CD4-positive, alpha-beta T cell treated with Interleukin-10 for 1 hour (primary cell): ENCODE measurements around the gene ZNF552.
"Not testable (repeated sequence)": the region's sequence is repeated elsewhere in the genome, so short reads cannot be mapped to it uniquely, and the experiment has no call there.

Experiments used
- DNase-seq: peaks from one replicate; pipeline ENCODE4 v3.0.0-alpha.2; 2020

Gene ZNF552

DNA sequence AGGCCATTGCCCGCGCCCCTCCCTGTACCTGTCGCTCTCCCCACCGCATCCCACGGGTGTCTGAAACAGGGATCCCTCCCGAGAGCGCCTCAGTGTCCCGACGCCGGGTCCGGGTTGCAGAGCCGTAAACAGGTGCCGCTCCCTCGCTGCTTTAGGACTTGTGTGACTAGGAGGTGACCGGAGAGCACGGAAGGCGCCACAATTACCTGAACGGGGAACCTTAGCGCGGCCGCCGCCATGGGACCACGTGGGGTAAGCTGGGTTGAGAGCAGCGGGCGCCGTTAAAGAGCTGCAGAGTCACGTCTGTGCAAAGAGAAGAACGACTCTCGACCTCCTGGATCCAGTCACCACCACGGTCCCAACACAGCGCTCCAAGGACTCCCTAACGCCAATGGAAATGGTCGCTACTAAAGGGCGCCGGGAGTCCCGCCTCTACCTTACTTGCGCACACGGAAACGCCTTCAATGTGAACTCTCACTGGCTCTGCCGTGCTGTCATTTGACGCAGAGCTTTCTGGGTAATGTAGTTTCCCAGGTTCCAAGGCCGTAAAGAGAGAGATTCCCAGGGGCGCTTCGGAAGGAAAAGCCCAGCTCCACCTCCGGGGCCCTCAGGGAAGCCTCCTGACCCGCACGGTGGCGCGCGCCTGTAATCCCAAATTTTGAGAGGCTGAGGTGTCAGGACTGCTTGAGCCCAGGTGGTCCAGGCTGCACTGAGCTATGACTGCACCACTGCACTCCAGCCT lies at the start of gene ZNF552:
ZNF552 (minus strand) TSS at position 409 of the 742 bp plus-strand sequence; CDS start at position 239, 170 bp downstream.
- peak; percentile 86 for DNase-seq

DNA sequence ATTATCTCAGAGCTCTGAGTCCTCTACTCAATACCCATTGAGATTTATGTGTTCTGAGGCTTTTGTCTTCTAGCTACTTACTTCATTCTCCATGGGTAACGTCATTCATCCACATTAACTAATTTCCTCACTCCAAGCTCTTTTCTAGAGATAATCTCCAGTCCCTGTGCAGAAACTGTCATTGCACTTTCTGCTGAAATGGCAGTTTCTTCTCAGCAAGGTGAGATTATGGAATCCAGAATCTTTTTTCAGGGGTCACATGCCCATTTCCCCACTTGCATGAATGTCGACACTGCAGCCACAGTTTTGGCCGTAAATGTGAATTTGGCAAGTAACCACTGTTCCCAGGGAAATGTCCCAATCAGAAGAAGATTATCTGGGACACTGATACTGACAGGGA lies 47.6 kb upstream of the ZNF552 start:
- DNase-seq, result not testable (repeated sequence)

DNA sequence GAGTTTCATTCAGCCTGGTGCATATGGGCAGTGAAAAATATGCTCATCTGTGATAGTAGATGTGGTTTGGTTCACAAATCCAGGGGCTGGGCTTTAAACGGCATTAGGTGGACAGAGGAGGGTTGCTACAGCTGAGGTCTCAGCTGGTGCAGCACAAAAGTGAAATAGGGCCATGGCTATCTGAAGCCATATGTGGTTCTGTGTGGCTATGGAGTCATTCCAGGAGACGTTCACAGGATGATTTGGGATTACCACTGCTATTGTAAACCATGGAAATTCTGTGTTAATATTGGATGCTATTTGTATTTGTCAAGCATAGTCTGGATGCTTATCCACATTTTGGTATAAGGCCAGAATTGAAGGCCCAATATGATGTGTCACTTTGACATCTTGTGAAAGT lies 39.4 kb upstream of the ZNF552 start:
- DNase-seq, result not testable (repeated sequence)

DNA sequence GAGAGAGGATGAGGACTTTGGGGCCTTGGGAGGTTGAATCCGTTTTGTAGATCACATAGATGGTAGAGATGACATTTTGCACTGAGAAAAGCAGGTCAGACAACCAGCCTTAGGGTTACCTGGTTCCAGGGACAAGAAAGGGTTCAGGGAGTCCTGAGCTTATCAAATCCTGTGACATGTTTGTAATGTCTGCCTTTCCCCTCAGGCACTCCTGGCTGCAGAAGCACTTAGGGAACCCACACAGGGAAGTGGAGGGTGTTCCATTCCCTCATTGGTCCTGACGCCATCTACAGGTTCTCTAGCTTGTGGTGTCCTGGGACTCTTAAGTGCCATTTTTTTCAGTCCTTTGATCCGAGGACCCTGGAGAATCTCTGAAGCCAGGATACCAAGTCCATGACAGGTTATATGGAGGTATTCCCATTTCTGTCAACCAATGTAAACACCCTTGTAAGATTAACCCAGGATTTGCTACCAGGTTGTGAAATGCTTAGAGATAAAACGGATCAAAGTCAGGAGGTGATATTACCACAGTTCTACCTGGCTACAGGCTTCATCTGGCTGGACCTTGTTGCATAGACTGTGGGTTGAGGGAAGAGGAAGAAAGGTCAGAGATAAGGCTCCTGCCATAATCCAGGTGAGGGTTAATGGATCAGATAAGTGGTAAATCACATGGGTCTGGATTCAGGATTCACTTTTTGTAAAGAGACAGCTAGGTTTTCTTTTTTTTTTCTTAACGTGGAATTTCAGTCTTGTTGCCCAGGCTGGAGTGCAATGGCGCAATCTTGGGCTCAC lies 37.3 kb upstream of the ZNF552 start:
- not testable (repeated sequence) for DNase-seq

DNA sequence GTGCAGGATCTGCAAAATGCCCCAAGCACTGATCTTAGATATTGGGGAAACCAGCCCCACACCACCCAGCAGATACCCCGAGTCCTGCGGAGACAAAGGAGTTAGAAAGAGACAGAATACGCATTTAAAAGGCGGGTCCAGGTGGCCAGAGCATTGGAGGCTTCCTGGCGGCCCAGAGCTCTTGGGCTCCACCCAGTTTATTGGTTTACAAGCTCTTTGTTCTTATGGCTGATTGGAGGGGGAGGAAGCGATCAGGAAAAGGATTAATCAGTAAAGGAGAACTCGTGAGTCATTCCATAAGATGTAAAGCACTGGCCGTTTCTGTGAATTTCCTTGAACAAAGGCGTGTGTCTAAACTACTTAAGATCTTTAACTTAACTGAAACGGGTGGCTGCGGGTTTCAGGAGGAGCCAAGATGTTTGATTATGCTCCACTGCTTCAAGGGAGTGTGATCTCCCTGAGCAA lies 35.9 kb upstream of the ZNF552 start:
- DNase-seq, result no peak

DNA sequence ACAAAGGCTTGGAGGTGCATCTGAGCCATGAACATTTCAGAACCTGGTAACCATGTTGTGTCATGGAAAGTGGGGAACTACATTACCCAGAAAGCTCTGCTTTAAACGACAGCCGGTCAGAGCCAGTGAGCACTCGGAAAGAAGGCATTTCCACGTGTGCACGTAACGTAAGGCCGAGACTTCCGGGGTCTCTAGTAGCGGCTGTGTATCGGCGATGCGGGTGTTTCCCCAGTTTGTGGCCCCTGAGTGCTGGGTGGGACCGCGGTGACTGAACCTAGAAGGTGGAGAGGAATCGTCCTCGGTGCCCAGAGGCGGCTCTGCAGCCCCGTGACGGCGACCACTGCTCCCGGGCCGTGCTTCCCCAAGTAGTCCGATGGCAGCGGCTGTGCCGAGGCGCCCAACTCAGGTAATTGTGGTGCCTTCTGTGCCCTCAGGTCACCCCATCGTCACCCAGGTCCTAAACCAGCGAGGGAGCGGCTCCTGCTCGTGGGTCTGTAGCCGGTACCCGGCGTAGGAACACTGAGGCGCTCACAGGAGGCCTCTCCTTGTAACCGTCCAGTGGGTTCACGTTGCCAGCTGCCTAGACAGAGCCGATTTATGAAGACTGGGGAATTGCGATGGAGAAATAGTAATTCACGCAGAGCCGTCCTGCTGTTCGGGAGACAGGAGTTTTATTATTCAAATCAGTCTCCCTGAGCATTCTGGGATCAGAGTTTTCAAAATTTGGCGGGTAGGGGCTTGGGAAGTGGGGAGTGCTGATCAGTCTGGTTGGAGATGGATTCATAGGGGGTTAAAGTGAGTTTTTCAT lies 35.2 kb upstream of the ZNF552 start, which contains the start of gene ZNF587:
ZNF587 (plus strand) TSS at position 194 of the 808 bp plus-strand sequence; CDS start at position 374, 180 bp downstream.
- DNase-seq, result peak; percentile 90

DNA sequence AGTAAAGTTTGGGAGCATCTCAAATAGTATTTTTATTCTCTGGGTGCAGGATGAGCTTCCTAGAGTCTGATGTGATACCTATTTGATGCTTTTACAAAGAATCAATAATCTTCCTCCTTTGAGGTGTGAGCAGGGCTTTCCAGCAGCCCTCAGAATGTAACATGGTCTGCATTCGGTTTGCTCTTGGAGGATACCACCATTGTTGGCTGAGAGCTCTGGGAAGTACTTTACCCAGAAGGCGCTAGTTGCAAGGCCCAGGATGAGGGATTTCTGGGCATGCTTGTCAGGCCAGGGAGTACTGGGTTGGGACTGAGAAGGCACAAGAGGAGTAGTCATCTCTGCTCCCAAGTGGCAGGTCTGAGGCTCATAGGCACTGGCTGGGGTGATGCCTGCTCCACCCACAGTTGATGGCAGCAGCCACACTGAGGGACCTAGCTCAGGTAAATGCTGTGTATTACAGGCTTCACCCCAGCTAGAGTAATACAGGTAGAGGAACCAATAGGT lies 34.5 kb upstream of the ZNF552 start:
- not testable (repeated sequence) for DNase-seq

DNA sequence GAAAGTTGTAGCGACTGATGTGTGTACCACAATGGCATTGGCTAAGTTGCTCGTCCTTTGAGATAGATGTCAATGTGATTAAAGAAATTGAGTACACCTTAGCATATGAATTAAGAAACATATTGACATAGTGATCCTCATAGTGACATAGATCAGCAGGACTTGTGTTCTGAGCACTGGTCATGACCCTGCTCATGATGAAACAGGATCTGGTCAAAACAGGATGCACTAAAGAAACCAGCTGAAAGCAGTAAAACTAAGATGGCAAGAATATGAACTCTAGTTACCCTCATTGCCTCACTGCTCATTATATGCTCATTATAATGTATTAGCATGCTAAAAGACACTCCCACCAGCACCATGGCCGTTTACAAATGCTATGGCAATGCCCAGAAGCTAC lies 32.5 kb upstream of the ZNF552 start:
- not testable (repeated sequence) for DNase-seq

DNA sequence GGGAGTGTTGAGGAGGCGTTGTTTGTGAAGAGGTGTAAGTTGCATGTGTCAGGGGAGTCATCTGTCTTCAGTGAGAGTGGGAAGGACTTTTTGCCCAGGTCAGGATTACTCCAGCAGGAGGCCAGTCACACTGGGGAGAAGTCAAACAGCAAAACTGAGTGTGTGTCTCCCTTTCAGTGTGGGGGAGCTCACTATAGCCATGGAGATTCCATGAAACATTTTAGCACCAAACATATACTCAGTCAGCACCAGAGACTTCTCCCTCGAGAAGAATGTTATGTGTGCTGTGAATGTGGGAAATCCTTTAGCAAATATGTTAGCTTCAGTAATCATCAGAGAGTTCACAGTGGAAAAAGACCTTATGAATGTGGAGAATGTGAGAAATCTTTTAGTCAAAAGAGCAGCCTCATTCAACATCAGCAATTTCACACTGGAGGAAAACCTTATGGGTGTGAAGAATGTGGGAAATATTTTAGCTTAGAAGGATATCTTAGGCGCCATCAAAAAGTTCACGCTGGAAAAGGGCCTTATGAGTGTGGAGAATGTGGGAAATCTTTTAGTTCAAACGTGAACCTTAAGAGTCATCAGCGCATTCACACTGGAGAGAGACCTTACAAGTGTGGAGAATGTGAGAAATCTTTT lies 26.5 kb upstream of the ZNF552 start:
- DNase-seq, result no peak

DNA sequence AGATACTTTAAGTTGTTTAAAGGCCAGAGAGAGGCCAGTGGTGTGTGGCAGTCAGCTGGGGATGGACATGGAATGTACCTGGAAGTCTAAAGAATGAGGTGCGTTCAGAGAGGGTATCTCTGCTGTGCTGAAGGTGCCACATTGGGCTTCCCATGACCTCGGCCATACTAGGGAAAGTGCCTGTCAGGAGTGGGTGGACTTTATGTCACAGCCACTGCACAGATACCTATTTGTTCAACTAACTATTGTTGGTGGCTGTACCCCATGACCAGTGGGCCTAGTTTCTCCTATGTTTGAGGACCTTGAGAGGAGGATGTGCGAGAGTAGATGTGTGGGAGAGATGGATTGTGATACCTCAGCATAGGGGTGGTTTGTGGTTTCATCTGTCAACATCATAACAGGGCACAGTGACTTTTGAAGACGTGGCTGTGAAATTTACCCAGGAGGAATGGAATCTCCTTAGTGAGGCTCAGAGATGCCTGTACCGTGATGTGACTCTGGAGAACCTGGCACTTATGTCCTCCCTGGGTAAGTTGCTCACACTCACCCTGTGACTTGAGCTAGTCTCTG lies 24.0 kb upstream of the ZNF552 start:
- not testable (repeated sequence) for DNase-seq

DNA sequence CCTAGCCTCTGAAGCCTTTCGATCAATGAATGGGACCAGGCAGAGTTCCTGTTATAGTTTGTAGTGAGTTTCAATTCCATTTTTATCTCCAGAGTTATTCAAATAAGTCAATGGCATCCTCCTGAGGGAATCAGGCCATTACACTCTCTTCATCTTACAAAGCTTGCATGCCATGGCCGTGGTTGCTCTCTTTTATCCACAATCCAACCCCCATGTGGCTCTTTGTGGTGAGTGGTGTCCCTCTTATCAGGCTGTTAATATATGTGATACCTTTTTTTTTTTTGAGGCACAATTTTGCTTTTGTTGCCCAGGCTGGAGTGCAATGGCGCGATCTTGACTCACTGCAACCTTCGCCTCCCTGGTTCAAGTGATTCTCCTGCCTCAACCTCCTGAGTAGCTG lies 22.3 kb upstream of the ZNF552 start:
- DNase-seq, result not testable (repeated sequence)

DNA sequence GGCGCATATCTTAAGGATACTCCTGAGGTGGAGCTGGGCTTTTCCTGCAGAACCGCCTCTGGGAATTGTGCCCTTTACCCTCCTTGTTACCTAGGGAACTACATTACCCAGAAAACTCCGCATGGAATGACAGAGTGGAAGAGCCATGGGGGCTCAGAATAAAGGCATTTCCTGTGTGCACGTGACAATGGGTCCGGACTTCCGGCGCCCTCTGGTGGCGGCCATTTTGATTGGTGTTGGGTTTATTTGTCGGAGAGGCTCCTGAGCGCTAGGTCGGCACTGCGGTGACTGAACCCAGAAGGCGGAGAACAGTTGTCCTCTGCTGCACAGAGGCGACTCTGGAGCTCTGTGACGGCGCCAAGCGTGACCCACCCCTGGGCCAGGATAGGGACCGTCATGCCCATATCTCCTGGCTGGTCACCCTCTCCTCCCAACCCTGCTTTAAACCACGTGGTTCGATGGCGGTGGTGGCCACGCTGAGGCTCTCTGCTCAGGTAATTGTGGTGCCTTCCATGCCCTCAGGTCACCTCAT lies 15.4 kb upstream of the ZNF552 start, which contains the start of gene ZNF587B:
ZNF587B (plus strand) TSS at position 229 of the 532 bp plus-strand sequence; CDS start at position 459, 230 bp downstream.
- peak; percentile 53 for DNase-seq

DNA sequence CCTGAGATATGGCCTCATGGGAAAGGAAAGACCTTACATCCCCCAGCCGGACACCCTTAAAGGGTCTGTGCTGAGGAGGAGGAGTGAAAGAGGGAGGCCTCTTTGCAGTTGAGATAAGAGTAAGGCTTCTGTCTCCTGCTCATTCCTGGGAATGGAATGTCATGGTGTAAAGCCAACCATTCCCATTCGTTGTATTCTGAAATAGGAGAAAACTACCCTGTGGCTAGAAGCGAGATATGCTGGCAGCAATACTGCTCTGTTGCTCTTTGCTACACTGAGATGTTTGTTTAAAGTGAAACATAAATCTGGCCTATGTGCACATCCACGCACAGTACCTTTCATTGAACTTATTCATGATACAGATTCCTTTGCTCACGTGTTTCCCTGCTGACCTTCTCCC lies 14.6 kb upstream of the ZNF552 start:
- no peak for DNase-seq

DNA sequence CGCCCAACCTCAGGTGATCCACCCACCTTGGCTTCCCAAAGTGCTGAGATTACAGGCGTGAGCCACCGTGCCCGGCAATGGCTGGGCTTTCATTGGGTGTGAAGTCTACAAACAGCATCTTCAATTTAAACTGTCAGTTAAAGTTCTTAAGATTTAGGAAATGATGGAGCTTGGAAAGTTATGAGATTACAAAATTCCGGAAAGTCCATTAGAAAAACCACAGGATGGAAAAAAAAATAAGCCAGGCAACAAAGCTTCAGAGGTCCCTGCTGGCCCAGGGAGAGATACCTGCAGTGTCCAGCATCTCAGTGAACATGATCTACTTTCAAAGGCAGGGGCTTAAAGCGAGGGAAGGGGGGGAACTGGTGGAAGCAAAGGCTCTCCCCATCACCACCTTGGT lies 10.8 kb upstream of the ZNF552 start:
- DNase-seq, result no peak

DNA sequence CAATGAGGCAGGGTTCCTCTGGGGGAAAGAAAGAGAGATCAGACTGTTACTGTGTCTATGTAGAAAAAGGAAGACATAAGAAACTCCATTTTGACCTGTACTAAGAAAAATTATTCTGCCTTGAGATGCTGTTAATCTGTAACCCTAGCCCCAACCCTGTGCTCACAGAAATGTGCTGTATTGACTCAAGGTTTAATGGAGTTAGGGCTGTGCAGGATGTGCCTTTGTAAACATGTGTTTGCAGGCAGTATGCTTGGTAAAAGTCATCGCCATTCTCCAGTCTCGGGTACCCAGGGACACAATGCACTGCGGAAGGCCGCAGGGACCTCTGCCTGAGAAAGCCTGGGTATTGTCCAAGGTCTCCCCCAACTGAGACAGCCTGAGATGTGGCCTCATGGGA lies 8.9 kb upstream of the ZNF552 start:
- DNase-seq, result not testable (repeated sequence)

DNA sequence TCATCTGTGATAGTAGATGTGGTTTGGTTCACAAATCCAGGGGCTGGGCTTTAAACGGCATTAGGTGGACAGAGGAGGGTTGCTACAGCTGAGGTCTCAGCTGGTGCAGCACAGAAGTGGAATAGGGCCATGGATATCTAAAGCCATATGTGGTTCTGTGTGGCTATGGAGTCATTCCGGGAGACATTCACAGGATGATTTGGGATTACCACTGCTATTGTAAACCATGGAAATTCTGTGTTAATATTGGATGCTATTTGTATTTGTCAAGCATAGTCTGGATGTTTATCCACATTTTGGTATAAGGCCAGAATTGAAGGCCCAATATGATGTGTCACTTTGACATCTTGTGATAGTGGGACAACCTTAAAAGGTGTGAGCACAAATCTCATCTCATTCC lies 8.4 kb upstream of the ZNF552 start:
- DNase-seq, result not testable (repeated sequence)

DNA sequence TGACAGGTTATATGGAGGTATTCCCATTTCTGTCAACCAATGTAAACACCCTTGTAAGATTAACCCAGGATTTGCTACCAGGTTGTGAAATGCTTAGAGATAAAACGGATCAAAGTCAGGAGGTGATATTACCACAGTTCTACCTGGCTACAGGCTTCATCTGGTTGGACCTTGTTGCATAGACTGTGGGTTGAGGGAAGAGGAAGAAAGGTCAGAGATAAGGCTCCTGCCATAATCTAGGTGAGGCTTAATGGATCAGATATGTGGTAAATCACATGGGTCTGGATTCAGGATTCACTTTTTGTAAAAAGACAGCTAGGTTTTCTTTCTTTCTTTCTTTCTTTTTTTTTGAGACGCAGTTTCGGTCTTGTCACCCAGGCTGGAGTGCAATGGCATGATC lies 6.8 kb upstream of the ZNF552 start:
- not testable (repeated sequence) for DNase-seq

DNA sequence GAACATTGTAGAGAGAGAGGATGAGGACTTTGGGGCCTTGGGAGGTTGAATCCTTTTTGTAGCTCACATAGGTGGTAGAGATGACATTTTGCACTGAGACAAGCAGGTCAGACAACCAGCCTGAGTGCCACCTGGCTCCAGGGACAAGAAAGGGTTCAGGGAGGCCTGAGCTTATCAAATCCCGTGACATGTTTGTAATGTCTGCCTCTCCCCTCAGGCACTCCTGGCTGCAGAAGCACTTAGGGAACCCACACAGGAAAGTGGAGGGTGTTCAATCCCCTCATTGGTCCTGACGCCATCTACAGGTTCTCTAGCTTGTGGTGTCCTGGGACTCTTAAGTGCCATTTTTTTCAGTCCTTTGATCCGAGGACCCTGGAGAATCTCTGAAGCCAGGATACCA lies 6.4 kb upstream of the ZNF552 start:
- DNase-seq, result not testable (repeated sequence)

DNA sequence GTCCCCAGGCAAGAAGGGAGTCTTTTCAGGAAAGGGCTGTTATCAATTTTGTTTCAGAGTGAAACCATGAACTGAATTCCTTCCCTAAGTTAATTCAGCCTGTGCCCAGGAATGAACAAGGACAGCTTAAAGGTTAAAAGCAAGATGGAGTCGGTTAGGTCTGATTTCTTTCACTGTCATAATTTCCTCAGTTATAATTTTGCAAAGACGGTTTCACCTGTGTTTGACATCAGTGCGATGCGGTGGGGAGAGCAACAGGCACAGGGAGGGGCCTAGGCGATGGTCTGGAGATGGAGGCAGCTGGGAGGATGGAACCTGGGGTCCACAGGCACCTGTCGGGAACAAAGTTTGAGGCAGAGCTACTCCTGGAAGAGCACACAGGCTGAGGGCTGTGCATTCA lies 5.9 kb upstream of the ZNF552 start:
- DNase-seq, result no peak

DNA sequence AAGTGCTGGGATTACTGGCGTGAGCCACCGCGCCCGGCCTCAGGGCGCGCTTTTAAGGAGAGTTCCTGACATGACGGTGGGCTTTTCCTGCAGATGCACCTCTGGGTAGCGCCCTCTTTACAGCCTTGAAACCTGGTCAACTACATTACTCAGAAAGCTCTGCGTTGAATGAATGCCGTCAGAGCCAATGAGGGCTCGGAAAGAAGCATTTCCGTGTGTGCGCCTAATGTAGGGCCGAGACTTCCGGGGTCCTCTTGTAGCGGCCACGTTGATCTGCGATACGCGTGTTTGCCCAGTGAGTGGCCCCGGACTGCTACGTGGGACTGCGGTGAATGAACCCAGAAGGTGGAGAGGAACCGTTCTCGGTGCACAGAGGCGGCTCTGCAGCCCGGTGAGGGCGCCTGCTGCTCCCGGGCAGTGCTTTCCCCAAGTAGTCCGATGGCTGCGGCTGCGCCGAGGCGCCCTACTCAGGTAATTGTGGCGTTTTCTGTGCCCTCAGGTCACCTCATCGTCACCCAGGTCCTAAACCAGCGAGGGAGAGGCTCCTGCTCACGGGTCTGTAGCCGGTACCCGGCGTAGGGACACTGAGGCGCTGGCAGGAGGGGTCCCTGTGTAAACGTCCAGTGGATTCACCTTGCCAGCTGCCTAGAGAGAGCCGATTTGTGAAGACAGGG lies 4.9 kb upstream of the ZNF552 start:
- DNase-seq, result peak; percentile 90

DNA sequence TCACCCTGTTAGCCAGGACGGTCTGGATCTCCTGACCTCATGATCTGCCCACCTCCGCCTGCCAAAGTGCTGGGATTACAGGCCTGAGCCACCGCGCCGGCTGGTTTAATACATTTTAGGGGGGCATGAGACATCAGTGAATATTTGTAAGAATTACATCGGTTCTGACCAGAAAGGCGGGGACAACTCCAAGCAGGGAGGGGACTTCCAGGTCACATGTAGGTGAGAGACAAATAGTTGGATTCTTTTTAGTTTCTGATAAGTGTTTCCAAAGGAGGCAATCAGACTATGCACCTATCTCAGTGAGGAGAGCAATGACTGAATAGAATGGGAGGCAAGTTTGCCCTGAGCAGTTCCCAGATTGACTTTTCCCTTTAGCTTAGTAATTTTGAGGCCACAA lies 3.7 kb upstream of the ZNF552 start:
- no peak for DNase-seq
